Measurements from ENCODE around the gene IQGAP1. TPM values are rescaled to one million over a fixed set of nuclear protein-coding genes. Genes with fewer than 3 reads are reported as not detected.
A peak's percentile ranks its signal among the peaks of the same experiment; 100 is the strongest.
"Not testable (repeated sequence)": the region's sequence is repeated elsewhere in the genome, so short reads cannot be mapped to it uniquely, and the experiment has no call there.

The IQGAP1 gene
- total RNA-seq, 4 donors from 2014 or later, result 238 to 358 (median 282) TPM

GRCh38 chr15:90345857-90346256, 42.2 kb upstream of the IQGAP1 start:
- H3K9me3 ChIP-seq, result no peaks in the 10 kb centered on the region
- H3K4me3 ChIP-seq, result no peak overlapping the region
- peaks cover 0 to 14% (median 3%) of the 10 kb centered on the region in 4 donors for H3K4me1 ChIP-seq
- WGBS, 2 donors, result 17 to 34% methylated on average over 2 of the region's 2 CpGs
- DNase-seq (ENCODE audit: low spot score in 2 of 2), result peak in 1 of 2 donors; percentile 29
- no peaks in the 10 kb centered on the region for H3K27me3 ChIP-seq
- H3K36me3 ChIP-seq, result no peaks in the 10 kb centered on the region
- no peak overlapping the region for H3K27ac ChIP-seq
- TF ChIP-seq EP300 (IDR thresholded peaks at IDR 0.05) (peak in 1 of 2 donors; percentile 10), POLR2A (IDR thresholded peaks at IDR 0.05) (no peak)

DNA sequence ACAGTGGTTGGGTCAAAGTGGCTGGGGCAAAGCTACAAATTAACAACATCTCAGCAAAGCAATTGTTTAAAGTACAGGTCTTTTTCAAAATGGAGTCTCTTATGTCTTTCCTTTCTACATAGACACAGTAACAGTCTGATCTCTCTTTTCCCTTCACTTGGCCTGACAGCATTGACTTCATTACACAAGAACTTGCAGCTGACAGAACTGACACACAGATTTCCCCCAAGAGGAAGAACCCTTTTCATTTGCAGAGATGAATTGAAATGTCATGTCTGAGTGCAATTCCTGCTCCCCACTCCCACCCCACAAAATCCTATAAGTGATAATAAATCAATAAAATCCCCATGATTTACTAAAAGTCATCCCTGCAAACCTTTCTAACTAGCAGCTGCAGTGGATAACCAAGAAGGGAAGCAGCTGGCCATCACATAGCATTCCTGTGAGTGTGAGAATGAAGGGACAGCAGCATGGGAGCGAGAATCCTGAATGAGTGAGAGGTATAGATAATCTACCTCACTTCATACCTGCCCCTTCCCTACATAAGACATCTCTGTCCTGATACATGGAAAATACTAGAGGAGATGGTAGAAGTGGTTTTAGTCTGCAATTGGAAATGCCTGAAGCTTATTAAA, 40.5 kb upstream of the IQGAP1 start:
- H3K9me3 ChIP-seq; H3K27me3 ChIP-seq; H3K4me3 ChIP-seq; DNase-seq (ENCODE audit: low spot score in 2 of 2); H3K36me3 ChIP-seq; H3K27ac ChIP-seq: not testable (repeated sequence)
- WGBS, 2 donors, result 96 to 100% methylated on average over 1 of the region's 1 CpG
- H3K4me1 ChIP-seq, result peaks cover 0 to 17% (median 3%) of the 10 kb centered on the region in 4 donors

- WGBS, 2 donors, result 85 to 87% methylated on average over 6 of the region's 6 CpGs
- TF ChIP-seq EP300 (IDR thresholded peaks at IDR 0.05), result no peak
- no peak for TF ChIP-seq CTCF (IDR thresholded peaks at IDR 0.05)
- TF ChIP-seq POLR2A (IDR thresholded peaks at IDR 0.05), result no peak
- no peaks in the 10 kb centered on the region for H3K27me3 ChIP-seq
- peaks cover 0 to 14% (median 2%) of the 10 kb centered on the region in 4 donors for H3K4me1 ChIP-seq
- no peaks in the 10 kb centered on the region for H3K36me3 ChIP-seq
- H3K9me3 ChIP-seq, result no peaks in the 10 kb centered on the region
- DNase-seq (ENCODE audit: low spot score in 2 of 2), result no peak
- H3K4me3 ChIP-seq, result no peak overlapping the region
- no peak overlapping the region for H3K27ac ChIP-seq
These were observed 39.6 kb upstream of the IQGAP1 start for GRCh38 chr15:90348456-90348855.

GRCh38 chr15:90349072-90349471, 39.0 kb upstream of the IQGAP1 start:
- no peaks in the 10 kb centered on the region for H3K9me3 ChIP-seq
- DNase-seq (ENCODE audit: low spot score in 2 of 2), result no peak
- peaks cover 0 to 11% (median 2%) of the 10 kb centered on the region in 4 donors for H3K4me1 ChIP-seq
- no peak overlapping the region for H3K4me3 ChIP-seq
- no peak overlapping the region for H3K27ac ChIP-seq
- TF ChIP-seq CTCF (IDR thresholded peaks at IDR 0.05) (no peak), EP300 (IDR thresholded peaks at IDR 0.05) (no peak), POLR2A (IDR thresholded peaks at IDR 0.05) (no peak)
- 94 to 98% methylated on average over 21 of the region's 21 CpGs for WGBS, 2 donors
- no peaks in the 10 kb centered on the region for H3K36me3 ChIP-seq
- no peaks in the 10 kb centered on the region for H3K27me3 ChIP-seq

DNA sequence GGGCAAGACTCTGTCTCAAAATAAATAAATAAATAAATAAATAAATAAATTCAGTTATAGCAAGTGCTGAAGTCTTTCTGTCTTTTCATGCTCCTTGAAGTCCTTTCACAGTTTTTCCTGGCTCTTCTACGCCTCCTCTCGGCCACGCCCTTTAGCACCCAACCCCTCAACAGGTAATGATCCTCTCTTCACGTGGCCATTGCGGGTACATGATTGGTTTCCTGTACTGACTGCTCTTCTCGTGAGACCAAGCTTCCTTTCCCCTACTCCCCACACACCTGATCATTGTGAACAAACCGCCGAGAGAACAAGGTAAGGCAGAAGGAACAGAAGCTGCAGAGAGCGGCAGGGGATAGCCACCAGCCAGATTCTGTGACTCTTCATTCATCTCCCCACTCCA, 38.2 kb upstream of the IQGAP1 start:
- Histone ChIP-seq H3K4me1 (peaks cover 0 to 11% (median 2%) of the 10 kb centered on the region in 4 donors), H3K36me3 (no peaks in the 10 kb centered on the region), H3K9me3 (no peaks in the 10 kb centered on the region), H3K27me3 (no peaks in the 10 kb centered on the region), H3K27ac (no peak overlapping the region), H3K4me3 (no peak overlapping the region)
- no peak for DNase-seq (ENCODE audit: low spot score in 2 of 2)
- TF ChIP-seq CTCF (IDR thresholded peaks at IDR 0.05) (no peak), POLR2A (IDR thresholded peaks at IDR 0.05) (no peak), EP300 (IDR thresholded peaks at IDR 0.05) (no peak)
- WGBS, 2 donors, result 90 to 95% methylated on average over 9 of the region's 9 CpGs

DNA sequence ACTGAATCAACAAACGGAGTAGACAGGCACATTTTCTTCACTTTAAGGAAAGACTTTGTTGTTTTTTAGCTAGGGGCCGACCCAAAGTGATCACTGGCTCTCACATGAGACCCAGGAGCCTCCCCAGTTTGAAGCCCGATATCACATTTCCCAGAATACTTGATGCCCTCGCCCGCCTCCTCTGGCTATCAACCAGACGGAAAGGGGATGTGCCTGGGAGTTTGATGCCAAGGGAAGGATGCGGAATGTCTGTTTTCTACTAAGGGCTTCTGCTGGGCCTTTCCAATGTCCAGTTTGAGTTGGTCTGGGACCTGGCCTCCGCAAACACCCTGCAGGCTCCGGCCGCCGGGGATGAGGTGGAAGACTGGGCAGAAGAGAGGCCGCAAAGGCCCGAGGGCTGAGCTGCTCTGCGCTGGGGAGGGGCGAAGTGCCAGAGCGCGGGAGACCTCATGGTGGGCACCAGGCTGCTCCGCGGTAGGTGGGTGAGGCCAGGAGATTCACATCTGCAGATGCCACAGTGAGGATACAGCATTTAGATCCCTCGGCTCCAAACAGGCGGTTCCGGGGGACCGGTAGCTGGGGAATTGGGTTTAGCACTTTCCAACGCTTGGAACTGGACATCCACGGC, 36.4 kb upstream of the IQGAP1 start:
- H3K4me3 ChIP-seq, result peak overlapping the region in 3 of 4 donors; percentile 58 to 97 (median 96)
- H3K27ac ChIP-seq, result peak overlapping the region in 1 of 4 donors; percentile 78

More for the DNA sequence above, 36.4 kb upstream of the IQGAP1 start:
- Histone ChIP-seq H3K4me1 (peaks cover 0 to 11% (median 2%) of the 10 kb centered on the region in 4 donors), H3K36me3 (no peaks in the 10 kb centered on the region), H3K9me3 (no peaks in the 10 kb centered on the region), H3K27me3 (no peaks in the 10 kb centered on the region)
- DNase-seq (ENCODE audit: low spot score in 2 of 2), result no peak
- 28 to 33% methylated on average over 23 of the region's 25 CpGs for WGBS, 2 donors
- TF ChIP-seq EP300 (IDR thresholded peaks at IDR 0.05), result no peak
- no peak for TF ChIP-seq CTCF (IDR thresholded peaks at IDR 0.05)
- no peak for TF ChIP-seq POLR2A (IDR thresholded peaks at IDR 0.05)
